ENCODE results near the gene NAV2.
"Not testable (repeated sequence)": the region's sequence is repeated elsewhere in the genome, so short reads cannot be mapped to it uniquely, and the experiment has no call there.

The NAV2 gene

GRCh38 chr11:20125927-20126326 is 413.3 kb downstream of the NAV2 start:
- Histone ChIP-seq H3K36me3 (no peaks in the 10 kb centered on the region), H3K4me1 (ENCODE audit: control insufficient read depth in 1 of 2, insufficient read depth in 1 of 2, low read depth in 1 of 2, low read length in 1 of 2) (no peaks in the 10 kb centered on the region), H3K4me3 (ENCODE audit: low read depth in 1 of 2, low read length in 1 of 2) (no peak overlapping the region), H3K27me3 (peaks cover 32% of the 10 kb centered on the region), H3K9me3 (no peaks in the 10 kb centered on the region), H3K27ac (no peak overlapping the region)
- TF ChIP-seq CTCF (IDR thresholded peaks at IDR 0.05), result no peak

- no peak overlapping the region for H3K4me3 ChIP-seq (ENCODE audit: low read depth in 1 of 2, low read length in 1 of 2)
- H3K27me3 ChIP-seq, result peaks cover 32% of the 10 kb centered on the region
- no peaks in the 10 kb centered on the region for H3K36me3 ChIP-seq
- peaks cover 0 to 1% of the 10 kb centered on the region in 2 experiments for H3K4me1 ChIP-seq (ENCODE audit: control insufficient read depth in 1 of 2, insufficient read depth in 1 of 2, low read depth in 1 of 2, low read length in 1 of 2)
- no peaks in the 10 kb centered on the region for H3K9me3 ChIP-seq
- TF ChIP-seq CTCF (IDR thresholded peaks at IDR 0.05), result no peak
- H3K27ac ChIP-seq, result no peak overlapping the region
These were observed 414.1 kb downstream of the NAV2 start for GRCh38 chr11:20126724-20127123.

GRCh38 chr11:20127671-20128527 is 415.3 kb downstream of the NAV2 start:
- Histone ChIP-seq H3K4me1 (ENCODE audit: control insufficient read depth in 1 of 2, insufficient read depth in 1 of 2, low read depth in 1 of 2, low read length in 1 of 2) (peaks cover 6 to 8% of the 10 kb centered on the region in 2 experiments), H3K27ac (no peak overlapping the region), H3K4me3 (ENCODE audit: low read depth in 1 of 2, low read length in 1 of 2) (no peak overlapping the region), H3K27me3 (peaks cover 44% of the 10 kb centered on the region), H3K9me3 (no peaks in the 10 kb centered on the region), H3K36me3 (no peaks in the 10 kb centered on the region)
- peak; percentile 48 for TF ChIP-seq CTCF (IDR thresholded peaks at IDR 0.05)

- not testable (repeated sequence) for H3K9me3 ChIP-seq; H3K4me1 ChIP-seq (ENCODE audit: control insufficient read depth in 1 of 2, insufficient read depth in 1 of 2, low read depth in 1 of 2, low read length in 1 of 2); H3K4me3 ChIP-seq (ENCODE audit: low read depth in 1 of 2, low read length in 1 of 2); H3K36me3 ChIP-seq; H3K27ac ChIP-seq
- H3K27me3 ChIP-seq, result peaks cover 50% of the 10 kb centered on the region
These were observed 415.8 kb downstream of the NAV2 start for GRCh38 chr11:20128528-20128825.

- TF ChIP-seq CTCF (IDR thresholded peaks at IDR 0.05), result no peak
- Histone ChIP-seq H3K36me3 (no peaks in the 10 kb centered on the region), H3K4me3 (ENCODE audit: low read depth in 1 of 2, low read length in 1 of 2) (no peak overlapping the region), H3K27me3 (peaks cover 61% of the 10 kb centered on the region), H3K4me1 (ENCODE audit: control insufficient read depth in 1 of 2, insufficient read depth in 1 of 2, low read depth in 1 of 2, low read length in 1 of 2) (peaks cover 6 to 8% of the 10 kb centered on the region in 2 experiments), H3K9me3 (no peaks in the 10 kb centered on the region), H3K27ac (no peak overlapping the region)
These were observed 417.0 kb downstream of the NAV2 start for GRCh38 chr11:20129665-20130064.

GRCh38 chr11:20131788-20132666 is 419.4 kb downstream of the NAV2 start:
- Histone ChIP-seq H3K36me3 (no peaks in the 10 kb centered on the region), H3K9me3 (no peaks in the 10 kb centered on the region), H3K27me3 (peaks cover 80% of the 10 kb centered on the region), H3K4me1 (ENCODE audit: control insufficient read depth in 1 of 2, insufficient read depth in 1 of 2, low read depth in 1 of 2, low read length in 1 of 2) (peaks cover 6 to 8% of the 10 kb centered on the region in 2 experiments), H3K27ac (no peak overlapping the region), H3K4me3 (ENCODE audit: low read depth in 1 of 2, low read length in 1 of 2) (peak overlapping the region in 1 of 2 experiments; percentile 32)
- TF ChIP-seq CTCF (IDR thresholded peaks at IDR 0.05), result peak; percentile 24

All from neutrophil (primary cell).